OCI-LY7 (cell line): ENCODE measurements around the gene ZNF503. TPM values are rescaled to one million over a fixed set of nuclear protein-coding genes. Genes with fewer than 3 reads are reported as not detected.

ENCODE experiments used
- BruUV-seq: library from RNA; stranded (reverse); fragments of 400-500 nt; replicated peaks from 2 replicates; lab custom pipeline; 2021; lab: Mats Ljungman, UMichigan
- CTCF ChIA-PET: fragments of 300-600 bp; sonication (Branson Sonifier 250); formaldehyde crosslinking; loops from one replicate; lab custom pipeline; 2022; ENCODE audit warnings: antibody characterized with exemption; ENCODE audit not compliant: unreplicated experiment; lab: Charles Lee
- POLR2A ChIA-PET: fragments of 300-600 bp; sonication (Branson Sonifier 250); formaldehyde crosslinking; loops from one replicate; lab custom pipeline; 2022; ENCODE audit warnings: antibody characterized with exemption; lab: Charles Lee
- DNase-seq: peaks from one replicate; pipeline ENCODE4 v3.0.0-alpha.2; 2015; ENCODE audit warnings: low spot score
- H2AFZ ChIP-seq: fragments of 200-600 bp; sonication (generic), shearing (Covaris generic); 2 replicates; pipeline ENCODE4 v1.6.1; 2014; ENCODE audit warnings: mild to moderate bottlenecking, antibody characterized with exemption, low read length, moderate library complexity
- H3K27ac ChIP-seq: fragments of 200-600 bp; sonication (generic); 2 replicates; pipeline ENCODE4 v1.5.1; 2014; ENCODE audit warnings: mixed run types, low read depth, mild to moderate bottlenecking, moderate library complexity, low read length, inconsistent platforms; ENCODE audit not compliant: poor library complexity, severe bottlenecking
- H3K36me3 ChIP-seq: fragments of 200-600 bp; sonication (generic); 2 replicates; pipeline ENCODE4 v1.6.1; 2014; ENCODE audit warnings: mild to moderate bottlenecking, antibody characterized with exemption, low read length, moderate library complexity, mixed read lengths; ENCODE audit not compliant: insufficient read depth
- H3K4me1 ChIP-seq: fragments of 200-600 bp; sonication (generic); 2 replicates; pipeline ENCODE4 v1.5.1; 2014; ENCODE audit warnings: mild to moderate bottlenecking, low read length; ENCODE audit not compliant: insufficient read depth, poor library complexity, severe bottlenecking
- H3K4me2 ChIP-seq: fragments of 200-600 bp; sonication (generic); 2 replicates; pipeline ENCODE4 v1.6.1; 2014; ENCODE audit warnings: mild to moderate bottlenecking, low read length
- H3K4me3 ChIP-seq: fragments of 200-600 bp; sonication (generic); 2 replicates; pipeline ENCODE4 v1.5.1; 2014; ENCODE audit warnings: mild to moderate bottlenecking, low read depth, low read length; ENCODE audit not compliant: poor library complexity, severe bottlenecking
- H3K79me2 ChIP-seq: fragments of 200-600 bp; sonication (generic); 2 replicates; pipeline ENCODE4 v1.6.1; 2016; ENCODE audit warnings: low read depth, mild to moderate bottlenecking, low read length, moderate library complexity, mixed read lengths; ENCODE audit not compliant: insufficient read depth
- H3K9me2 ChIP-seq: fragments of 200-600 bp; sonication (generic); 2 replicates; pipeline ENCODE4 v1.6.1; 2016; ENCODE audit warnings: mild to moderate bottlenecking, low read length, mixed read lengths; ENCODE audit not compliant: insufficient read depth
- H3K9me3 ChIP-seq: fragments of 200-600 bp; sonication (generic); 2 replicates; pipeline ENCODE4 v1.6.1; 2014; ENCODE audit warnings: mild to moderate bottlenecking, mixed run types, low read length, mixed read lengths
- H4K20me1 ChIP-seq: fragments of 200-600 bp; sonication (generic); 2 replicates; pipeline ENCODE4 v1.6.1; 2014; ENCODE audit warnings: mild to moderate bottlenecking, antibody characterized with exemption, low read length, moderate library complexity, mixed read lengths; ENCODE audit not compliant: insufficient read depth
- EZH2phosphoT487 ChIP-seq: fragments of 200-600 bp; sonication (generic); IDR thresholded peaks from 2 replicates; pipeline ENCODE4 v1.6.1; 2018; ENCODE audit warnings: low read depth, borderline replicate concordance, mild to moderate bottlenecking, mixed run types, antibody characterized with exemption, low read length, moderate library complexity, mixed read lengths
- intact Hi-C: fragments of 100-400 bp; cut with micrococcal nuclease; formaldehyde crosslinking; loops from one replicate; pipeline ENCODE4 v1.10.0; 2022; ENCODE audit not compliant: unreplicated experiment
- total RNA-seq, 2 experiments: library from RNA; depleted of rRNA in 1 of 2; stranded (reverse); fragments of >200 nt in 1 of 2; shearing (Covaris generic) in 1 of 2; gene quantifications; 2 replicates each; pipeline ENCODE4 v1.2.3, GENCODE V29; 2014 to 2022
- TF ChIP-seq, protein P1 (sequence below): fragments of 200-600 bp; sonication (generic); conservative IDR thresholded peaks from 2 replicates; pipeline ENCODE4 v1.5.1; 2014; ENCODE audit warnings: mild to moderate bottlenecking, antibody characterized with exemption, low read length, moderate library complexity, mixed read lengths

ZNF503 gene
- total RNA-seq, 2 experiments from 2014 or later: not detected

DNA sequence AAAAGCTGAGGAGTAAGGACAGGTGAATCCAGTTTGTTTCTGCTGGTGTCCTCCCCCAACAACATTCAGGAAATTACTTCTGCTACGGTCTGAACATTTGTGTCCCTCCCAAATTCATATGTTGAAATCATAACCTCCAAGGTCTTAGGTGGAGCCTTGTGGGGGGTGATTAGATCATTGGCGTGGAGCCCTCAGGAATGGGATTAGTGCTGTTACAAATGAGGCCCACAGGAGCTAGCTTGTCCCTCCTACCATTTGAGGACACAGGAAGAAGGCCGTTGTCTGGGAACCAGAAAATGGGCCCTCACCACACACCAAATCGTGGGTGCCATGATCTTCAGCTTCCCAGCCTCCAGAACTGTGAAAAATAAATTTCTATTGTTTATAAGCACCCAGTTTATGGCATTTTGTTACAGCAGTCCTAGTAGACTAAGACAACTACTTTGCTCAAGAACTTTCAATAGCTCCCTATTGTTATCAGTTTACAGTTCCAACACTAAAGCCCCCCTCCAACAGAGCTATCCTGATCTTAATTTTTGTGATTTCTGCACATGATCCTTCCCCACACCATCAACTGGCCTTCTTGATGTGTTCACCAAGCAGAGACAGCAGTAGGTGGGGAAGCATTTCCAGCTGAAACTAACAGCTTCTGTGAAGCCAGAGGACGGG lies 27.7 kb upstream of the ZNF503 start:
- no peaks in the 10 kb centered on the region for H3K9me3 ChIP-seq
- H2AFZ ChIP-seq: no peak overlapping the region
- no peaks in the 10 kb centered on the region for H3K4me1 ChIP-seq
- no peak for DNase-seq
- no peak overlapping the region for H3K27ac ChIP-seq
- no peaks in the 10 kb centered on the region for H3K36me3 ChIP-seq
- intact Hi-C loops: no loop called here
- no peak overlapping the region for H3K4me2 ChIP-seq
- H4K20me1 ChIP-seq: no peaks in the 10 kb centered on the region
- ChIA-PET POLR2A (interaction anchor here (0.7 kb wide), 2 partner anchors 19 to 34 kb away, joined by 3 read pairs; no protein-coding TSS in a partner anchor), CTCF (no interaction called here)
- H3K79me2 ChIP-seq: no peaks in the 10 kb centered on the region
- H3K4me3 ChIP-seq: no peak overlapping the region
- no peaks in the 10 kb centered on the region for H3K9me2 ChIP-seq
- TF ChIP-seq EZH2phosphoT487: no peak
- BruUV-seq: no TSS peak

DNA sequence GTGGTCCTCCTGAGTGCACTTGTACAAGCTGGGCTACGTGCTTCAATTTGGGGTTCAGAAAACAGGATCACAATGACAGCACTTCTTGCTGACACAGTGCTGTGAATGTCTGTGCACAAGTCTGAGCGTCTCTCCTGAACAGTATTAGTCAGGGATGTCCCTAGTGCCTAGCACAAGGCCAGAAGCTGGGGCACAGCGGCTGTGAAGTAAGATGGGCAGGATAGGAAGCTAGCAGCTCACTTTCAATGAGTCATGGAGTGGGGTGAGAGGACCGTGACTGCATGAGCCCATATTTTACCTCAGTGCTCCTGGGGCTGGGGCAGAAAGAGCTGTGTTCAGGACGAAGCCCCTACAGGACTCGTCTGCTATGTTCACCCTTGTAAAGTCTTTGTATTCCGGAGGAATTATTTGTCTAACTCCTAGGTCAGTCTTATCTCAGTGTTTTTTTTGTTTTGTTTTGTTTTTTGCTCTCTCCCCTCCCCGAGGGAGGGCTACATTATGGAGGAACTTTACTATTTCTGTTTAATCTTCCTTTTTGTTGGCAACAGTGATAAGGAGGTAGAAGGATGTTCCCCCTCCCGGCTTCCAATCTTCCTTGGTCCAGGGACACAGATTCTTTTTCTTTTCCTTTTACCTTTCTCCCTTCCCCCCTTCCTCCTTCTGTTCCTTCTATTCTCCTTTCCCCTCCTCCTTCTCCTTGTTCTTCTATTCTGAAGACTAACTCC lies 27.0 kb upstream of the ZNF503 start:
- DNase-seq: no peak

DNA sequence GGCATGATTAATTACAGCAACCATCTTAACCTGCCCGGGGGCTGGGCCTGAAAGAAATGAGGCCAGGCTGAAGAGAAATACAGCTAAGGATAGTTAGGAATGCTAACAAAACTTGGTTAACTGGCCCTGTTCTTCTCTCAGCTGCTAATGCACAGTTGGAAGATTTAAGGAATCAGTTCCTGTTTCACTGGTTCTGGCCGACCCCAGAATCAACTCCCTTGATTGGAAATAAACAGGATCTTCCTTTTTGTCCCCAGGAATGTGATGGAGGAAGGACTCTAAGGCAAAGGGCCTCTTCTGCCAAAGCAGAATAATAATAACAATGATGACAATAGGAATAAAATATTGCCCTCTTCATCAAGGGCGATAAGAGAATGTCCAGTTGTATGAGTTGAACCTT lies 26.4 kb upstream of the ZNF503 start:
- no peaks in the 10 kb centered on the region for H3K4me1 ChIP-seq
- no TSS peak for BruUV-seq
- no peak overlapping the region for H3K27ac ChIP-seq
- no peak overlapping the region for H3K4me2 ChIP-seq
- no peak for DNase-seq
- H3K4me3 ChIP-seq: no peak overlapping the region
- no peaks in the 10 kb centered on the region for H3K9me2 ChIP-seq
- ChIA-PET POLR2A (no interaction called here), CTCF (no interaction called here)
- no peaks in the 10 kb centered on the region for H3K79me2 ChIP-seq
- H3K36me3 ChIP-seq: no peaks in the 10 kb centered on the region
- intact Hi-C loops: no loop called here
- TF ChIP-seq, protein P1, sequence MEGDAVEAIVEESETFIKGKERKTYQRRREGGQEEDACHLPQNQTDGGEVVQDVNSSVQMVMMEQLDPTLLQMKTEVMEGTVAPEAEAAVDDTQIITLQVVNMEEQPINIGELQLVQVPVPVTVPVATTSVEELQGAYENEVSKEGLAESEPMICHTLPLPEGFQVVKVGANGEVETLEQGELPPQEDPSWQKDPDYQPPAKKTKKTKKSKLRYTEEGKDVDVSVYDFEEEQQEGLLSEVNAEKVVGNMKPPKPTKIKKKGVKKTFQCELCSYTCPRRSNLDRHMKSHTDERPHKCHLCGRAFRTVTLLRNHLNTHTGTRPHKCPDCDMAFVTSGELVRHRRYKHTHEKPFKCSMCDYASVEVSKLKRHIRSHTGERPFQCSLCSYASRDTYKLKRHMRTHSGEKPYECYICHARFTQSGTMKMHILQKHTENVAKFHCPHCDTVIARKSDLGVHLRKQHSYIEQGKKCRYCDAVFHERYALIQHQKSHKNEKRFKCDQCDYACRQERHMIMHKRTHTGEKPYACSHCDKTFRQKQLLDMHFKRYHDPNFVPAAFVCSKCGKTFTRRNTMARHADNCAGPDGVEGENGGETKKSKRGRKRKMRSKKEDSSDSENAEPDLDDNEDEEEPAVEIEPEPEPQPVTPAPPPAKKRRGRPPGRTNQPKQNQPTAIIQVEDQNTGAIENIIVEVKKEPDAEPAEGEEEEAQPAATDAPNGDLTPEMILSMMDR: no peak
- no peak for TF ChIP-seq EZH2phosphoT487
- H3K9me3 ChIP-seq: no peaks in the 10 kb centered on the region
- H2AFZ ChIP-seq: no peak overlapping the region
- H4K20me1 ChIP-seq: no peaks in the 10 kb centered on the region

More for the DNA sequence above, 27.0 kb upstream of the ZNF503 start:
- H3K4me3 ChIP-seq: no peak overlapping the region
- H4K20me1 ChIP-seq: no peaks in the 10 kb centered on the region
- intact Hi-C loops: no loop called here
- H3K27ac ChIP-seq: no peak overlapping the region
- no peaks in the 10 kb centered on the region for H3K79me2 ChIP-seq
- H3K9me2 ChIP-seq: no peaks in the 10 kb centered on the region
- no peaks in the 10 kb centered on the region for H3K4me1 ChIP-seq
- no peak overlapping the region for H2AFZ ChIP-seq
- ChIA-PET CTCF (no interaction called here), POLR2A (interaction anchor here (0.7 kb wide), 2 partner anchors 19 to 35 kb away, joined by 3 read pairs; no protein-coding TSS in a partner anchor)
- H3K9me3 ChIP-seq: no peaks in the 10 kb centered on the region
- BruUV-seq: no TSS peak
- no peak overlapping the region for H3K4me2 ChIP-seq
- TF ChIP-seq, protein P1: no peak
- TF ChIP-seq EZH2phosphoT487: no peak
- no peaks in the 10 kb centered on the region for H3K36me3 ChIP-seq
